Epithelial cell of esophagus (primary cell): ENCODE measurements around the gene RAD51B.

ENCODE experiments used
- DNase-seq: peaks from one replicate; pipeline ENCODE4 v3.0.0; 2010; ENCODE audit warnings: low read depth
- H3K4me3 ChIP-seq: 2 replicates; pipeline ENCODE4 v1.5.1; 2011; ENCODE audit warnings: mild to moderate bottlenecking, low read length, control low read depth
- CTCF ChIP-seq: IDR thresholded peaks from 2 replicates; pipeline ENCODE4 v1.5.1; 2011; ENCODE audit warnings: low read depth, mild to moderate bottlenecking, low read length, control low read depth, inconsistent platforms; ENCODE audit not compliant: insufficient read depth; ENCODE audit errors: missing control alignments

Gene RAD51B

GRCh38 chr14:68188174-68188573 is 368.6 kb downstream of the RAD51B start:
- H3K4me3 ChIP-seq: no peak overlapping the region
- TF ChIP-seq CTCF: no peak
- DNase-seq: no peak

- no peak overlapping the region for H3K4me3 ChIP-seq
Observed at GRCh38 chr14:68190032-68190431, 370.5 kb downstream of the RAD51B start.

GRCh38 chr14:68191567-68192321 is 372.2 kb downstream of the RAD51B start:
- DNase-seq: peak; percentile 89
- no peak overlapping the region for H3K4me3 ChIP-seq
- TF ChIP-seq CTCF: no peak

More at GRCh38 chr14:68190032-68190431, 370.5 kb downstream of the RAD51B start:
- no peak for DNase-seq
- no peak for TF ChIP-seq CTCF

- no peak for TF ChIP-seq CTCF
- no peak overlapping the region for H3K4me3 ChIP-seq
- DNase-seq: no peak
Observed at GRCh38 chr14:68192935-68193334, 373.4 kb downstream of the RAD51B start.

GRCh38 chr14:68193970-68194681 is 374.5 kb downstream of the RAD51B start:
- DNase-seq: no peak
- TF ChIP-seq CTCF: no peak
- no peak overlapping the region for H3K4me3 ChIP-seq

GRCh38 chr14:68195126-68195525 is 375.5 kb downstream of the RAD51B start:
- no peak overlapping the region for H3K4me3 ChIP-seq
- DNase-seq: no peak
- no peak for TF ChIP-seq CTCF
